Fibroblast of lung (primary cell): Measurements from ENCODE around the gene RYR1. TPM values are rescaled to one million over a fixed set of nuclear protein-coding genes. Genes with fewer than 3 reads are reported as not detected.
A peak's percentile ranks its signal among the peaks of the same experiment; 100 is the strongest.

Source experiments
- DNase-seq, 2 donors: peaks; one replicate each; pipeline versions ENCODE4 v3.0.0 to v3.0.0-alpha.2; 2010; ENCODE audit warnings: low read depth in 2 of 2
- H2AFZ ChIP-seq: 2 replicates; pipeline ENCODE4 v1.5.1; 2012; ENCODE audit warnings: low read length, control low read depth, inconsistent platforms
- H3K27ac ChIP-seq: 2 replicates; pipeline ENCODE4 v1.5.1; 2011; ENCODE audit warnings: low read length, control low read depth; ENCODE audit not compliant: insufficient read depth
- H3K27me3 ChIP-seq: 2 replicates; pipeline ENCODE4 v1.5.1; 2011; ENCODE audit warnings: mild to moderate bottlenecking, low read length; ENCODE audit not compliant: control insufficient read depth, insufficient read depth
- H3K36me3 ChIP-seq: 2 replicates; pipeline ENCODE4 v1.5.1; 2011; ENCODE audit warnings: low read length; ENCODE audit not compliant: control insufficient read depth, insufficient read depth
- H3K4me1 ChIP-seq: 2 replicates; pipeline ENCODE4 v1.5.1; 2011; ENCODE audit warnings: low read length; ENCODE audit not compliant: control insufficient read depth, insufficient read depth; ENCODE audit errors: extremely low read depth
- H3K4me2 ChIP-seq: 2 replicates; pipeline ENCODE4 v1.5.1; 2011; ENCODE audit warnings: low read length, control low read depth; ENCODE audit not compliant: insufficient read depth; ENCODE audit errors: extremely low read depth
- H3K4me3 ChIP-seq, 4 experiments: fragments of 200-600 bp in 1 of 4; sonication (generic) in 1 of 4; replicated peaks in 1 of 4; 2 replicates each; pipeline ENCODE4 v1.5.1; 2011 to 2016; ENCODE audit warnings: low read length in 4 of 4, low read depth in 3 of 4, mild to moderate bottlenecking in 3 of 4, control low read depth in 2 of 4, inconsistent platforms in 1 of 4, mixed read lengths in 1 of 4; ENCODE audit not compliant: insufficient read depth in 1 of 4; ENCODE audit errors: control extremely low read depth in 1 of 4
- H3K79me2 ChIP-seq: 2 replicates; pipeline ENCODE4 v1.5.1; 2012; ENCODE audit warnings: mild to moderate bottlenecking, low read length, inconsistent platforms; ENCODE audit not compliant: control insufficient read depth, insufficient read depth
- H3K9ac ChIP-seq: 2 replicates; pipeline ENCODE4 v1.5.1; 2011; ENCODE audit warnings: mild to moderate bottlenecking, low read length, control low read depth; ENCODE audit not compliant: insufficient read depth
- H3K9me3 ChIP-seq: 2 replicates; pipeline ENCODE4 v1.5.1; 2012; ENCODE audit warnings: low read depth, low read length; ENCODE audit not compliant: control insufficient read depth, insufficient read depth
- H4K20me1 ChIP-seq: 2 replicates; pipeline ENCODE4 v1.5.1; 2011; ENCODE audit warnings: low read length; ENCODE audit not compliant: control insufficient read depth, insufficient read depth; ENCODE audit errors: extremely low read depth
- CTCF ChIP-seq, 2 donors: IDR thresholded peaks in 1 of 2; conservative IDR thresholded peaks in 1 of 2; 1 replicate in 1 of 2; 2 replicates in 1 of 2; pipeline ENCODE4 v1.5.1; 2011 to 2012; ENCODE audit warnings: low read length in 2 of 2, control low read depth in 1 of 2, inconsistent platforms in 1 of 2, low read depth in 1 of 2, mild to moderate bottlenecking in 1 of 2
- EZH2 ChIP-seq: IDR thresholded peaks from 2 replicates; pipeline ENCODE4 v1.5.1; 2012; ENCODE audit warnings: low read length, control low read depth, mild to moderate bottlenecking; ENCODE audit errors: missing control alignments
- polyA plus RNA-seq, 2 donors: library from polyadenylated mRNA; depleted of rRNA in 1 of 2; stranded (reverse) in 1 of 2; unstranded in 1 of 2; fragments of >200 nt; gene quantifications; 2 replicates each; pipeline ENCODE4 v1.2.1, GENCODE V29; 2011 to 2012; ENCODE audit warnings: missing spikeins in 1 of 2
- total RNA-seq: library from RNA; depleted of rRNA; stranded (reverse); fragments of >200 nt; gene quantifications from 2 replicates; pipeline ENCODE4 v1.2.1, GENCODE V29; 2014

RYR1 gene
- total and polyA plus RNA-seq, 2 donors (not counting 1 experiment from before 2014, with no cell fraction given): under 0.01 TPM

GRCh38 chr19:38391911-38392464, 41.5 kb upstream of the RYR1 start:
- Histone ChIP-seq H3K4me2 (no peak overlapping the region), H3K27ac (no peak overlapping the region), H3K79me2 (peaks cover 14% of the 10 kb centered on the region), H3K9me3 (no peaks in the 10 kb centered on the region), H2AFZ (no peak overlapping the region), H3K36me3 (peaks cover 15% of the 10 kb centered on the region), H3K4me3 (no peak overlapping the region), H3K9ac (no peak overlapping the region), H3K4me1 (peaks cover 14% of the 10 kb centered on the region), H3K27me3 (no peaks in the 10 kb centered on the region), H4K20me1 (no peaks in the 10 kb centered on the region)
- TF ChIP-seq EZH2: no peak
- no peak for TF ChIP-seq CTCF (conservative IDR thresholded peaks at IDR 0.05 in 1 of 2, IDR thresholded peaks at IDR 0.05 in 1 of 2; ENCODE audit: low read depth in 1 of 2, low read length in 2 of 2)
- DNase-seq: no peak

- no peak for TF ChIP-seq EZH2
- Histone ChIP-seq H3K27ac (no peak overlapping the region), H3K9me3 (no peaks in the 10 kb centered on the region), H3K27me3 (no peaks in the 10 kb centered on the region), H3K36me3 (peaks cover 15% of the 10 kb centered on the region), H4K20me1 (no peaks in the 10 kb centered on the region), H3K79me2 (peaks cover 14% of the 10 kb centered on the region), H3K4me3 (no peak overlapping the region), H2AFZ (no peak overlapping the region), H3K4me2 (peak overlapping the region; percentile 35), H3K9ac (no peak overlapping the region), H3K4me1 (peaks cover 12% of the 10 kb centered on the region)
- DNase-seq: peak in 1 of 2 donors; percentile 58
Measured at GRCh38 chr19:38392707-38393308, 40.7 kb upstream of the RYR1 start.

GRCh38 chr19:38394488-38394887, 39.0 kb upstream of the RYR1 start:
- DNase-seq: peak in 1 of 2 donors; percentile 34
- H4K20me1 ChIP-seq: no peaks in the 10 kb centered on the region
- peaks cover 12% of the 10 kb centered on the region for H3K4me1 ChIP-seq
- peaks cover 8% of the 10 kb centered on the region for H3K79me2 ChIP-seq
- no peak overlapping the region for H2AFZ ChIP-seq
- H3K36me3 ChIP-seq: peaks cover 15% of the 10 kb centered on the region
- no peak overlapping the region for H3K9ac ChIP-seq
- H3K9me3 ChIP-seq: no peaks in the 10 kb centered on the region
- H3K27ac ChIP-seq: no peak overlapping the region
- TF ChIP-seq CTCF (conservative IDR thresholded peaks at IDR 0.05 in 1 of 2, IDR thresholded peaks at IDR 0.05 in 1 of 2; ENCODE audit: low read depth in 1 of 2, low read length in 2 of 2) (no peak), EZH2 (no peak)
- no peak overlapping the region for H3K4me3 ChIP-seq
- no peak overlapping the region for H3K4me2 ChIP-seq
- no peaks in the 10 kb centered on the region for H3K27me3 ChIP-seq
